ENCODE results near the gene VAT1L. TPM values are rescaled to one million over a fixed set of nuclear protein-coding genes. Genes with fewer than 3 reads are reported as not detected.

VAT1L gene
- polyA plus RNA-seq, 1 of the 3 experiments (the other 2 are of a cell fraction): 52.5 TPM

- H3K27ac ChIP-seq (ENCODE audit: low read depth in 2 of 2, low read length in 1 of 2): no peak overlapping the region
- CTCF ChIA-PET: interaction anchor here (1.0 kb wide), 1 partner anchor 22 kb away, joined by 3 read pairs; no protein-coding TSS in a partner anchor
- POLR2A ChIA-PET: no interaction called here
- H3K9me3 ChIP-seq: no peaks in the 10 kb centered on the region
- 56% methylated on average over 5 of the region's 5 CpGs for WGBS (ENCODE audit: low lambda C conversion rate)
- no peak overlapping the region for H3K4me3 ChIP-seq (ENCODE audit: low read depth in 2 of 2, low read length in 1 of 2)
- TF ChIP-seq MXI1 (IDR thresholded peaks at IDR 0.05; ENCODE audit: low read depth, low read length) (no peak), SMC3 (IDR thresholded peaks at IDR 0.05; ENCODE audit: low read depth, low read length) (no peak), IRF3 (IDR thresholded peaks at IDR 0.05; ENCODE audit: low read depth, low read length) (no peak), EP300 (IDR thresholded peaks at IDR 0.05; ENCODE audit: borderline replicate concordance in 1 of 2, low read depth in 1 of 2, low read length in 1 of 2) (no peak), SIN3A (IDR thresholded peaks at IDR 0.05; ENCODE audit: borderline replicate concordance, low read depth, low read length) (no peak), RAD21 (IDR thresholded peaks at IDR 0.05; ENCODE audit: low read length) (no peak)
- peaks cover 0 to 2% of the 10 kb centered on the region in 2 experiments for H3K36me3 ChIP-seq (replicated peaks in 1 of 2; ENCODE audit: control insufficient read depth in 1 of 2, insufficient read depth in 2 of 2, low read length in 1 of 2)
- DNase-seq: no peak
- H3F3A ChIP-seq (replicated peaks; ENCODE audit: insufficient read depth): no peaks in the 10 kb centered on the region
- no peak overlapping the region for H3K9ac ChIP-seq
- no peaks in the 10 kb centered on the region for H3K27me3 ChIP-seq (ENCODE audit: insufficient read depth)
- peaks cover 0 to 5% of the 10 kb centered on the region in 2 experiments; a peak in 1 of 4 replicates for H3K4me1 ChIP-seq (ENCODE audit: control insufficient read depth in 1 of 2, insufficient read depth in 2 of 2, low read depth in 1 of 2, low read length in 1 of 2)
- H2AFZ ChIP-seq (ENCODE audit: low read depth): no peak overlapping the region
- no peaks in the 10 kb centered on the region for H3K9me2 ChIP-seq
- no peaks in the 10 kb centered on the region for H4K20me1 ChIP-seq (ENCODE audit: insufficient read depth)
- no peak overlapping the region for H3K4me2 ChIP-seq
- no peaks in the 10 kb centered on the region for H3K79me2 ChIP-seq (ENCODE audit: insufficient read depth)
Observed at GRCh38 chr16:77948835-77949234, 160.5 kb downstream of the VAT1L start.

GRCh38 chr16:77949445-77949844 is 161.1 kb downstream of the VAT1L start:
- no peaks in the 10 kb centered on the region for H3K9me3 ChIP-seq
- no peak for DNase-seq
- H3K36me3 ChIP-seq (replicated peaks in 1 of 2; ENCODE audit: control insufficient read depth in 1 of 2, insufficient read depth in 2 of 2, low read length in 1 of 2): peaks cover 0 to 2% of the 10 kb centered on the region in 2 experiments
- WGBS (ENCODE audit: low lambda C conversion rate): 92% methylated on average over 2 of the region's 2 CpGs
- CTCF ChIA-PET: interaction anchor here (1.0 to 4.0 kb wide), 3 partner anchors 9 to 54 kb away, joined by 3 to 17 read pairs (median 4); no protein-coding TSS in a partner anchor
- H3K27ac ChIP-seq (ENCODE audit: low read depth in 2 of 2, low read length in 1 of 2): no peak overlapping the region
- no peak overlapping the region for H3K4me3 ChIP-seq (ENCODE audit: low read depth in 2 of 2, low read length in 1 of 2)
- TF ChIP-seq NRF1 (IDR thresholded peaks at IDR 0.05; ENCODE audit: low read depth, low read length) (no peak), TEAD4 (IDR thresholded peaks at IDR 0.05; ENCODE audit: borderline replicate concordance, insufficient read depth) (no peak), PBX3 (IDR thresholded peaks at IDR 0.05) (no peak), MAX (IDR thresholded peaks at IDR 0.05; ENCODE audit: low read depth) (no peak), RAD21 (IDR thresholded peaks at IDR 0.05; ENCODE audit: low read length) (no peak), ZBTB33 (IDR thresholded peaks at IDR 0.05; ENCODE audit: borderline replicate concordance, low read depth) (no peak), IRF3 (IDR thresholded peaks at IDR 0.05; ENCODE audit: low read depth, low read length) (no peak), MEF2A (IDR thresholded peaks at IDR 0.05; ENCODE audit: borderline replicate concordance, low read depth) (no peak), EZH2phosphoT487 (IDR thresholded peaks at IDR 0.05; ENCODE audit: borderline replicate concordance, low read depth) (no peak), POLR2AphosphoS5 (IDR thresholded peaks at IDR 0.05; ENCODE audit: low read depth, low read length) (no peak), RCOR1 (IDR thresholded peaks at IDR 0.05; ENCODE audit: low read length) (no peak), ELF1 (IDR thresholded peaks at IDR 0.05) (no peak)
- H4K20me1 ChIP-seq (ENCODE audit: insufficient read depth): no peaks in the 10 kb centered on the region
- POLR2A ChIA-PET: no interaction called here
- H3K27me3 ChIP-seq (ENCODE audit: insufficient read depth): no peaks in the 10 kb centered on the region
- H3F3A ChIP-seq (replicated peaks; ENCODE audit: insufficient read depth): no peaks in the 10 kb centered on the region
- no peak overlapping the region for H3K9ac ChIP-seq
- H3K4me1 ChIP-seq (ENCODE audit: control insufficient read depth in 1 of 2, insufficient read depth in 2 of 2, low read depth in 1 of 2, low read length in 1 of 2): peaks cover 0 to 5% of the 10 kb centered on the region in 2 experiments; a peak in 1 of 4 replicates
- no peaks in the 10 kb centered on the region for H3K79me2 ChIP-seq (ENCODE audit: insufficient read depth)
- H3K4me2 ChIP-seq: no peak overlapping the region
- no peaks in the 10 kb centered on the region for H3K9me2 ChIP-seq
- no peak overlapping the region for H2AFZ ChIP-seq (ENCODE audit: low read depth)
